RWPE1 (cell line): ENCODE results near the gene ZNF563.
"Not testable (repeated sequence)": the region's sequence is repeated elsewhere in the genome, so short reads cannot be mapped to it uniquely, and the experiment has no call there.

ENCODE experiments used
- CTCF ChIA-PET: fragments of 350-600 bp; sonication (Branson Sonifier 250); formaldehyde crosslinking; extraction: SDS; loops from one replicate; lab custom pipeline; 2021; lab: Yijun Ruan, JAX
- POLR2A ChIA-PET: fragments of 400-600 bp; formaldehyde crosslinking; extraction: SDS; loops from one replicate; lab custom pipeline; 2020; ENCODE audit warnings: antibody characterized with exemption; ENCODE audit not compliant: low non-redundant PET; lab: Yijun Ruan, JAX
- DNase-seq: peaks from one replicate; pipeline ENCODE4 v3.0.0; 2012; ENCODE audit warnings: low spot score
- H3K27ac ChIP-seq: fragments of 450-650 bp; 2 replicates; pipeline ENCODE4 v1.5.1; 2017
- CTCF ChIP-seq: fragments of 450-650 bp; conservative IDR thresholded peaks from 2 replicates; pipeline ENCODE4 v1.5.1; 2017; ENCODE audit warnings: low read depth, mild to moderate bottlenecking

ZNF563 gene

GRCh38 chr19:12345197-12345596 lies 11.8 kb upstream of the ZNF563 start:
- CTCF ChIA-PET, result no interaction called here
- H3K27ac ChIP-seq, result no peak overlapping the region
- POLR2A ChIA-PET, result interaction anchor here (0.6 kb wide), 1 partner anchor 208 kb away, joined by 4 read pairs; no protein-coding TSS in a partner anchor
- no peak for DNase-seq
- TF ChIP-seq CTCF, result no peak

- ChIA-PET POLR2A (no interaction called here), CTCF (no interaction called here)
- H3K27ac ChIP-seq, result no peak overlapping the region
- TF ChIP-seq CTCF, result no peak
- no peak for DNase-seq
Measured at GRCh38 chr19:12331211-12331941, 2.1 kb downstream of the ZNF563 start.

GRCh38 chr19:12330340-12330739 lies 3.1 kb downstream of the ZNF563 start:
- TF ChIP-seq CTCF, result no peak
- POLR2A ChIA-PET, result interaction anchor here (0.7 kb wide), 1 partner anchor 35 kb away, joined by 3 read pairs; no protein-coding TSS in a partner anchor
- no peak overlapping the region for H3K27ac ChIP-seq
- CTCF ChIA-PET, result no interaction called here
- DNase-seq, result no peak

GRCh38 chr19:12325690-12326089 lies 7.7 kb downstream of the ZNF563 start:
- ChIA-PET CTCF (no interaction called here), POLR2A (no interaction called here)

GRCh38 chr19:12318782-12319413 lies 14.5 kb downstream of the ZNF563 start:
- no peak overlapping the region for H3K27ac ChIP-seq
- TF ChIP-seq CTCF, result no peak
- POLR2A ChIA-PET, result no interaction called here
- CTCF ChIA-PET, result no interaction called here
- no peak for DNase-seq

More at GRCh38 chr19:12325690-12326089, 7.7 kb downstream of the ZNF563 start:
- no peak for TF ChIP-seq CTCF
- H3K27ac ChIP-seq, result no peak overlapping the region
- no peak for DNase-seq

GRCh38 chr19:12314553-12314952 lies 18.9 kb downstream of the ZNF563 start:
- DNase-seq, result no peak
- no peak for TF ChIP-seq CTCF
- H3K27ac ChIP-seq, result no peak overlapping the region
- ChIA-PET POLR2A (no interaction called here), CTCF (interaction anchor here (0.6 kb wide), 1 partner anchor 193 kb away, joined by 3 read pairs; no protein-coding TSS in a partner anchor)

- CTCF ChIA-PET, POLR2A ChIA-PET, DNase-seq, H3K27ac ChIP-seq: not testable (repeated sequence)
Measured at GRCh38 chr19:12308891-12309290, 24.5 kb downstream of the ZNF563 start.
